ENCODE measurements around the gene SCNN1A. TPM values are rescaled to one million over a fixed set of nuclear protein-coding genes. Genes with fewer than 3 reads are reported as not detected.

Gene SCNN1A
- total RNA-seq, 1 donor from 2014 or later, result 10.2 TPM

DNA sequence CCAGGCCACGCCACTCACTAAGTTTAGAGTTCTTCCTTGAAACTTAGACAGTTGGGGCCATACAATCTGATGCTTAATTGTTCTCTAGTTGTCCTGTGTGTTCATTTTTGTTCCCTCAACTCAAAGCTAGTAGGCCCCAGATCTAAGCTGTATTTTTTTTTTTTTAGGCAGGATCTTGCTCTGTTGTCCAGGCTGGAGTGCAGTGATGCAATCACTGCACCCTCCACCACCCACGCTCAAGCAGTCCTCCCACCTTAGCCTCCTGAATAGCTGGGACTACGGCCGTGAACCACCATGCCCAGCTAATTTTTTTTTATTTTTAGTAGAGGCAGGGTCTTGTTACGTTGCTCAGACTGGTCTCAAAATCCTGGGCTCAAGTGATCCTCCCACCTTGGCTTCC is 41.0 kb downstream of the SCNN1A start:
- no peak for DNase-seq

DNA sequence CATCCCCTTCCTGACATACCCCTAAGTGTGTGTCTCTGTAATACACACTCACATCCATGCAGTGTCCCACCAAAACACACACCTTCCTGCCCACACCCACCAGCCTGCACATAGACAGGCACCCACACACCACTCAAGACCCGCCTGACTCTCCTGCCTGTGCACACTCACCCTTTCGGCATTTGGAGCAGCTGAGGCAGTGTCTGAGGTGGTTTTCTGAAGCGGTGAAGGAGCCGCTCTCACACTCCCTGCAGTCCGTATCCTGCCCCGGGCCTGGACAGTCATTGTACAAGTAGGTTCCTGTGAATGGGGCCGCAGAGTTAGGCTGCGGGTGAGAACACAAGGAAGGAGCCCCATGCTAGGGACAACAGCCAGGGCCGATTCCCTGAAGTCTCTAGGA is 41.8 kb downstream of the SCNN1A start:
- no peak for DNase-seq

DNA sequence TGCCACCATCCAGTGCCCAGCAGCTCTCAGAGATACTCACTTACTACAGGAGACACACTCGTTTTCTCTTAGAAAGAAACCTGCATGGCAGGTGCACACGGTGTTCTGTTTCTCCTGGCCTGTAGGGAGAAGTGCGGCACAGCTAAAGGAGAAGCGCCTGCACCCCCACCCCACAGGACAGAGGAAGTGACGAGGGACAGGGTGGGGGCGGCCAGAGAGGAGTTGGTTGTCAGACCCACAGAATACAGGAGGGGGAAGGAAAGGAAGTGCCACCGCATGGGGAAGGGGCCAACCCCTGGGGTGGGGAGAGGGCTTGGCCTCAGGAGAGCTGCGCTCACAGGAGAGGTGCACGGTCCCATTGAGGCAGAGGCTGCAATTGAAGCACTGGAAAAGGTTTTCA is 42.3 kb downstream of the SCNN1A start:
- DNase-seq, result no peak

DNA sequence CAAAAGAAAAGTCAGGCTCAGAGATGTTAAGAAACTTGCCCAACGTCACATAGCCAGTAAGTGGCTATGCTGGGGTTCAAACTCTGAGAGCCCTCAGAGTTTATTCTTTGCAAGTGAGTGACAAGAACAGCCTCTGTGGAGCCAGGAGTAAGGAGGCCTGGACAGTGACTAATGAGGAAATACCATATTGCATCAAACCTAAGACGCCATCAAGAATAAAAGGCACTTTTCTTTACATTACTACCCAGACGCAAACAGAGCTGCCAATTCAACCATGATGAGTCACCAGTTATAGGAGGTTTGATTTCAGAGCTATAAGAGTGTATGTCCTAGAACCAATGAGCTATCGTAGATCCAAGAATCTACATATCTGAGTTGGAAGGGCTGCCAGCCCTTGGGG is 42.9 kb downstream of the SCNN1A start:
- DNase-seq, result no peak

DNA sequence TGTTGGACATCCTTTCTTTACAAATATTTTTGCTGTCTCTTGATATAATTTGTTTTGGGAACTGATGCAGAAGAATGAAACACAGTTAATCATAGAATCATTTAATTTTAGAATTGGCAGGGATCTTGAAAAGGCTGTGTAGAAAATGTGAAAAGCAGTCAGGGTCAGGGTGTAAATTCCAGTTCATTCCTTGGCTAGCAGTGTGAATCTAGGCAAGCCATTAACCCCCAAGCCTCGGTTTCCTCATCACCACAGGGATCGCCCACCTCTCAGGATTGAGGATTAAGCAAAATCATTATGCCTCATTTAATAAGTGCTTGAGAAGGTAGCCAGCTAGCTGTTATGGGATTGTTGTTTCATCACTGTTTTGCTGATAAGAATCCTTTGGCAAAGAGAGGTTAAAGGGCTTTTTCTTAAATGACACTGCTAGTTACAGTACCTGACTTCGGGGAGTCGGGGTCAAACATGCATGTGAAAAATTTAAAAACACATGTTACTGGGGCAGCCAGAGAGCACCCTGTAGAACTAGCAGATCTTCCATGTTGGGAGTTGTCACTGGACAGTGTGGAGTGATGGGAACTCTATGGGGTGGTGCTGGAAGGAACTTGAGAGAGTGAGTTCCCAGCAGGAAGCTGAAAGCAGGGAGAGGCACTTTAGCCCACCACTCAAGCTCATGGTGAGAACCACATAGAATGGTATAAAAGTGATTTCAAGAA is 44.2 kb downstream of the SCNN1A start:
- no peak for DNase-seq

DNA sequence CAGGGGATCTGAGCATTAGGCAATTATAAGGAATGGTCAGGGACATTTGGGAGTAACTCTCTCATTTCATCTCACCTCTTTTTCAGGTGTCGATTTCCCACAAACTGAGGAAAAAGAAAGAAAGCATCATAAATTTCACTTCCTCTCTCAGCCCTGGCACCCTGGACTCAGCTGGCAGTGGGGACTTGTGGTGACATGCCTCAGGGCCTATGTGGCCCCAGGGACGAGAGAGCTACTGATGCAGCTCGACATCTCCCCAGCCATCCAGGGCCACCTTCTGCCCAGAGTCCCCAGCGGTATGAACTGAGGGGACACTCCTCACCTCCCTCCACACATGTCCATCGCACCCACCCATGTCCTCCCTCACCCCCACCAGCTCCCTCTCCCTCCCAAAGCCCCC is 45.2 kb downstream of the SCNN1A start:
- no peak for DNase-seq

DNA sequence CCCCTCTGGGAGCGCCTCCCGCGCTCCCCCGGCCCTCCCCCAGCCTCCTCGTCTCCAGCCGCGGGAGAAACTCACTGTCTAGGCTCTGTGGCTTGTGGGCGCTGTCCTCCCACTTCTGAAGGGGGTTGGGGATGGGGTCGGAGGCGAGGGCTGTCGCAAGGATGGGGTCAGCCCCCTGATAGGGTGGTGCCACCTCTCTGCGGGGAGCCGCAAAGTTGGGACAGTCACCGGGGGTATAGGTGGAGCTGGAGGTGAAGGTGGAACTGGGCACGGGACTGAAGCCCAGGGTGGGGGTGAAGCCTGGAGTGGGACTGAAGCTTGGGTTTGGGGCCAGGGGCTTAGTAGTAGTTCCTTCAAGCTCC is 45.7 kb downstream of the SCNN1A start:
- no peak for DNase-seq

DNA sequence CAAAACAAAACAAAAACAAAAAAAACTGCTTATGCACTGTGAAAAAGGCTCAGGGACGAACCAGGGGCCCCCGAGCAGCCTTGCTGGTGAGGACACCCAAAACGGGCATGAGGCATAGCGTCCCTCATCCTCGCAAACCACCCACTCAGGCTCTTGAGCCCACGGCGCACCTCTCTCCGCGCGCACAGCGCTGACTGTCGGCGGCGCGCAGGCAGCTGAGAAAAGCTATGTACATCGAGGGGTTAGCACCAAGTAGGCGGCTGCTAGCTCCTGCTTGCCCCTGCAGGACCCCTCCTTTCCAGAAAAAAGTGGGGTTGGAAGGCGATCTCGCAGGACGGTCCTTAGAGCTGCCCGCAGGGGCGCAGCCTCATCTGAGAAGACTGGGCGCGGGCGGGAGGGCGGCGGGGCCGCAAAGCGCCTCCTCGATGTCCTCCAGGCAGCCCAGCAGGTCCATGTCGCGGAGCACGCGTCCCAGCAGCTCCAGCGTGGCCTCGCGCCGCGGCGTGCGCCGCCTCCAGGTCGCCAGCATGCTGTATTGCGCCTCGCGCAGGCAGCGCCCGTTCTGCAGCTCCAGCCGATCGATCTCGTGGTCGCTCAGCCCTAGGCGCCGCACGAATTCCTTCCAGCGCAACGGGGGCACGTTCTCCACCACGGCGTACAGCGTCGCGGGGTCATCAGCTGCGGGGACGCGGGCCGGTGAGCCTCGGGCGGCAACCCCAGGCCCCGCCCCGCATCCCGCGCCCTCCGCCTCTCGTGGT is 46.2 kb downstream of the SCNN1A start:
- DNase-seq, result no peak

DNA sequence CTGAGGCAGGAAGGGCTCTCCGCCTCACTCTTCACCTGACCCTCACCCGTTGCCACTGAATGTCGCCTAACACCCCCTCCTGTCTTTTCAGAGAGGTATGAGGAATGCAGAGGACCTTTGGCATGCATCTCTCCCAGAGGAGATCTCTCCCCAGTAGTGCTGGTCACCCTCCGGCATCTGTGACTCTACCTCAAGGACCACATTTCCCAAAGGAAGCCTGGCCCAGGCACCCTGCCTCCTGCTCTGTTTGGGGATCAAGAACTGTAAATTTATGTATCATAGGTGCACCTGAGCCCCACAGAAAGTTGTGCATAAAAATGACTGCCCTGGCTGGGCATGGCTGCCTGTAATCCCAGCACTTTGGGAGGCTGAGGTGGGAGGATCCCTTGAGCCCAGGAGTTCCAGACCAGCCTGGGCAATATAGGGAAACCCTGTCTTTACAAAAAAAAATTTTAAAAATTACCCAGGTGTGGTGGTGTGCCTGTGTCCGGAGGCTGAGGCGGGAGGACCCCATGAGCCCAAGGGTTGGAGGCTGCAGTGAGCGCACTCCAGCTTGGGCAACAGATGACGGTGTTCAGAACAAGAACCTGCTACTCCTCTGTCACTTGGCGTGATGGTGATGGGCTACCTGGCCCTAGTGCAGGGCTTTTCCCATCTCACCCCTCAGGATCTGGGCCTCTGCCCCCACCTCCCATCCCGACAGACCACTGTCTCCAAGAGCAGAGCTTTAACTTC is 47.2 kb downstream of the SCNN1A start:
- DNase-seq, result no peak

DNA sequence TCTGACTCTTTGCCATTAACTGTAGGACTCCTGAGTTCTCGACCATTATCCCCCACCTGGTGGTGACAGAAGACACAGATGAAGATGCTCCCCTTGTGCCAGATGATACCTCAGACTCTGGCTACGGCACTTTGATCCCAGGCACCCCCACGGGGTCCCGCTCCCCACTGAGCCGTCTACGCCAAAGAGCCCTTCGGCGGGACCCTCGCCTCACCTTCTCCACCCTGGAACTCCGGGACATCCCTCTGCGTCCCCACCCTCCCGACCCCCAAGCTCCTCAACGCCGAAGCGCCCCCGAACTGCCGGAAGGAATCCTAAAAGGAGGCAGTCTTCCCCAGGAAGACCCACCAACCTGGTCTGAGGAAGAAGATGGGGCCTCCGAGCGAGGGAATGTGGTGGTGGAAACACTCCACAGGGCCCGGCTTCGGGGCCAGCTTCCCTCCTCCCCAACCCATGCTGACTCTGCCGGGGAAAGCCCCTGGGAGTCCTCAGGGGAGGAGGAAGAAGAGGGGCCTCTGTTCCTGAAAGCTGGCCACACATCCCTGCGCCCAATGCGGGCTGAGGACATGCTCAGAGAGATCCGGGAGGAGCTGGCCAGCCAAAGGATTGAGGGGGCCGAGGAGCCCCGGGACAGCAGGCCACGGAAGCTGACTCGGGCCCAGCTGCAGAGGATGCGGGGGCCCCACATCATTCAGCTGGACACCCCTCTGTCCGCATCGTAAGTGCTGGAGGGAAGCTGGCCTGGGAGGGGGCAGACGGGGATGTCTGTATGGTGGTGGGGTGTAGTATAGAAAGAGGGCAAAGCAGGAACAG is 47.9 kb downstream of the SCNN1A start:
- no peak for DNase-seq

DNA sequence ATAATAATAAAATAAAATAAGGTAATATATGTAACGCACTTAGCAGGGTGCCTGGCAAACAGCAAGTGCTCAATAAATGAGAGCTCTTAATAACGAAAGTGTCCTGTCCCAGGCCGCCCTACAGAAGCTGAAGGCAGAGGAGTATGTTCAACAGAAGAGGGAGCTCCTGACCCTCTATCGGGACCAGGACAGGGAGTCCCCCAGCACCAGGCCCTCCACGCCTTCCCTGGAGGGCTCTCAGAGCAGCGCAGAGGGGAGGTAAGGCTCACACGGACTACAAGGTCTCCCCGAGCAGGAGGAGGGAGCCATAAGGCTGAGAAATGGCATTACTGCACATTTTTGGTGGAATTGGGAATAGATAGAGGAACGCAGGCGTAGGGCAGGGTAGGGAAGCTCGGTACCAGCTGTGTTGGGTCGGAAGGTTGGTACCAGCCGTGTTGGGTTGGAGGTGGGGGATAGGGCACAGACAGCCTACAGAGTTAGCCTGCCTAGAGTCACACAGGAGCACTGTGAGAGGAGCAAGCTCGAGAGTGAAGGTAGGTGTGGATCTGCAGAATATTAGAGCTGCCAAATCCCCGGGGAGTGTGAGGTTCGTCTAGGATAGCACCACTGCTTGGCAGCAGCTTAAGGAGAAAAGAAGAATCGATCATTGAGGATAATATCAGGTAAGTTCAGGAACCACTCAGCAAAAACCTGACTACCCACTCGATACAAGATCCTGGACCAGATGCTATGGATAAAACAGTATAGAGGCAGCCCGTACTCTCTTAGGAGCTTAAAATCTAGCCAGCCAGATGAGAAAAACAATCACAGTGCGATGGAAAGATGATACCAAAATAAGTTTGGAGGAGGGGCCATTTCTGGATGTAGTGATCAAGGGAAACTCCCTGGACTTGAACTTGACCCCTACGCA is 48.8 kb downstream of the SCNN1A start:
- DNase-seq, result peak; percentile 33

DNA sequence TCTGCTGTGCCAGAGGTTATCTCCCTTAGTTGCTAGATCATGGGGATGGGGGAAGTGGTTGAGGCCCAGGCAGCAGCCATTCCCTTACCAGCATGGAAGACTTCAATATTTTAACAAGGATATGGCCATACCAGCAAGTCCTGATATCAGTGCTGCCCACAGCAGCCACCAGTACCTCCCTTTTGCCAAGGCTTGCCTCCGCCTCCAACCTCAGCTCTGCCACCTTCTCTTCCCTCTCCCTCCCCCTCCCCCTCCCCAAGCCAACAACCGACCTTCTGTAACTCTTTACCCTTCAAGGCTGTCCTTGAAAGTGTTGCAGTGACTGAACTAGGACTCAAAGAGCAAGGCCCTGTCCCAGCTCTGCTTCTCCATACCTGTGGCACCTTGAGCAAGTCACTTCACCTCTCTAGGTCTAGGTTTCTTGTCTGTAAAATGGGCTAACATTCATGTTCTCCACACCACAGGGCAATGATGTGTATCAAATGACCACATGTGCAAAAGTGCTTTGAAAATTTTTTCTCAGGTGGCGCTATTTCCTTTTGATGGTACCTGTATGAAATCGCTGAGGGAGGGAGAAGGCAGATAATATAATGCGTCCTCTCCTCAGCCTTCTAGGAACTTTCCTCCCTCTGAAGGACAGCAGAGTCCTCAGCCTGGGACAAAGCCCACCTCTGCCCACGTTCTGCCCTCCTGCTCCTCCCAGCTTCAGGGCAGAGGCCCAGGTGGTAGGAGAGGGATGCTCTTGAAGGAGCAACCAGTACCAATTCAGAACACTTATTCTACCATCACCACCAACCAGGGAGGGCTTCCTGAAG is 50.2 kb downstream of the SCNN1A start:
- no peak for DNase-seq

DNA sequence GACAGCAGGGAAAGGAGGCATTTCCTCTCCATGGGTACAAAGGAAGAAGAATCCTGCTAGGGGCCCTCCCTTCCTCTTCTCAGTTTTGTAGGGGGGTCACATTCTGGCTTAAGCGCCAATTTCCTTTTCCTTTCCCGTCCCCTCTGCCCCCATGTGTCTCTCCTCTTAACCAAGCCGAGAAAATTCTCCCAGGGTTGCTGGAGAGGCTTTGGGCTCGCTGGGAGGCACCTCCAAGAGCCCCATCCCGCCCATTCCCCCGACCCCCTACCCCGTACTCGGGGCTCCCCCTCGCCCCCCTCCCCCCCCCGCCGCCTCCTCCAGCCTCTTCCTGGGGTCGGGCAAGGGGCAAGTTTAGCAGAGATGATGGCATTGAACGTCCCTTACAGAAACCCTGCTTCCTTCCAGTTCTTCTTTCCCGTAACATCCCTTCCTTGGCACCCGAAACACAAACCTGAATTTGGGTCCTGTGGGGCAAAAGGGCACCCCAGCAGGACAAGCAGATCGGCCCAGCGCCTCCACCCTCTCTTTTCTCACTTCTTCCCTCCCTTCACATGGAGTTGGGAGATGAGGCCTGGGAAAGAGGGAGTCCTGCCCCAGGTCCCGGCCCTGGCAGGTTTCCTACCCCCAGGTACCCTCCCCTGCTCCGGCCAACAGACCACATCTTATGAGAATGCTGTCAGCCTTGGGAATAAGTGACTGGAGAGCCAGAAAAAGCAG is 51.2 kb downstream of the SCNN1A start:
- DNase-seq, result no peak

DNA sequence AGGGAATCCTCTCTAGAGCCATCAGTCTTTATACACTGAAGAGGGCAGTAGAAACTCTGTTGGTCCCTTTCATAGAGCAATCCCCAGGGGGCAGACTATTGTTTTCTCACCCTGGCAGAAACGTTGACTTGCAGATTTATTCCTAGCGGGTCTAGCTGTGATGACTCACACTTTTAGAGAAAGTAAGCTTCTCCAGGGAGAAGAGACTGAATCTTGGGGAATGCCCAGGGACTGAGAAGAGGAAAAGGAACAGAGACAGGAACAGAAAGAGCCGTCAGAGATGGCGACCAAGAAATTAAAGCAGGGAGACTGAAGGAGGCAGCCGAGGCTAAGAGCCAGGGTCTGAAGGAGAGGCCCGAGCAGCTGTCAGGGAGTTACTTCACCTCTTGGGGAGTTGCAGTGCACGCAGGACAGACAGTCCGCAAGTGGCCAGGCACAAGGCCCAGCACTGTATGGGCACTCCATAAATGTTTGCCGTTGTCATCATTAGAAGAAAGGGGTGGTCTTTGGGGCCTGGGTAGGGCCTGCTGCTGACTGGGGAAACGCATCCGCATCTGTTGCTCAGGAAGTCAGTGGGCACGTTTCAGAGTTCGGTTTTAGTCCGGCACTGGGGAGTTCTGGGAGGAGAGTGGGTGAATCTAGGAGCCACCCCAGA is 51.9 kb downstream of the SCNN1A start:
- DNase-seq, result peak; percentile 81

DNA sequence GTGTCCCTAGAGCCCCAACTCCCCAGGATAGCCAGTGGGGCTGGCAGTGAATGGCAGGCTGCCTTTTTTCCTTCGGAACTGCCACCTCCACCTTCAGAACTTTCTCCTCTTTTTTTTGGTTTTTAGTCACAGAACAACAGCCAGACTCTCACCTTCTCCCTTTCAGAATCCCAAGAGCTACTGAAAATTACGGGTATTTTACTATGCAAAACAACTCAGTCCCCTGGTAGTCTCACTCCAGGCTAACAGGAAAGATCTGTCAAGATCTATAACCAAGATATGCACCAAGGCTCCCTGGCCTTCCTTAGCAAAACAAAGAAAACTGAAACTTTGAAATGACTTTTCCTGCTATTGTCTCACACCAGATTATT is 52.4 kb downstream of the SCNN1A start:
- no peak for DNase-seq

DNA sequence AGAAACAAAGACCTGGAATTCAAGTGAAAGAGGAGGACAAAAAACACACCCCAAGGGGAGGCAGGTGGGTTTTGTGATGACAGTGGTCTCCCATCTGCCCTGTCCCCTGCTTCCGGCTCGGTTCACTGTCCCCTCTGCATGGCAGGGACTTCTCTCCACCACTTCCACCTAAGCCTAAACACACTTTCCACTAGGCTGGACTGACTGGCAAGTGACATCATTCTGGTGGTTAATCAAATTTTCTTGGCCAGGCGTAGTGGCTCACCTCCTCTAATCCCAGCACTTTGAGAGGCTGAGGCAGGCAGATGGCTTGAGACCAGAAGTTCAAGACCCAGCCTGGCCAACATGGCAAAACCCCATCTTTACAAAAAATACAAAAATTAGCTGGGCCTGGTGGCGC is 53.0 kb downstream of the SCNN1A start:
- no peak for DNase-seq

DNA sequence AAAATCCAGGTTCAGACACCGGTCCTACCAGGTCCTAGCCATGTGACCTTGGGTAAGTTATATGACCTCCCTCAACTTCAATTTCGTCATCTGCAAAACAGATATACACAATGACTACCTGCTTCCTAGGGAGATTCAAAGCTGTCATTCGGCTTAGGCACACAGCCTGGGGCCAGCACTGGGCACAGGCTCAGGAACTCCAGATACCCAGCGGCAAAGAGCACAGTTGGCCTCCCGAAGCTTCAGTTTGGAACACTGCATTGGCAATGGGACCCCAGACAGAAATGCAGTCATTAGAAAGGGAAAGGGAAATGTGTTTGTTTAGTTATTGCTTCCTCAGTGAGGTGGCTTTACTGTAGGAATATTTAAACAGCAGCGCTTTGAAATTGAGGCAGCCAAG is 53.5 kb downstream of the SCNN1A start:
- no peak for DNase-seq

DNA sequence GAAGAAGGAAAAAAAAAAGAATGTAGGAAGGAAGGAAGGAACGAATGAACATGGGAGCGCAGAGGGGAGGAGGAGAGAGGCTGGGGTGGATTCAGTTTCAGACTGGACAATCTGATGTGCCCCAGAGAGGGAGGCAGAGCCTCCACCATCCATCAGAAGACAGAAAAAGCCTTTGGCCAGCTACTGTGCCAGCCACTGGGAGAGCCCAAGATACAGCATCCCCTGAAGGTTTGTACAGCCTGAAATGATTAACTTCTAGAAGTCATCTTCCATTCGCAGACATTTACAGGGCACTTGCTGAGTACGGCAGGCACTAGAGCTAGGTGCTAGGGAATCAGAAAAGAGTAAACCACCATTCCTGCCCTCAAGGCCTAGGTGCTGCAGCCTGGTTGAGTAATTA is 55.9 kb downstream of the SCNN1A start:
- no peak for DNase-seq

DNA sequence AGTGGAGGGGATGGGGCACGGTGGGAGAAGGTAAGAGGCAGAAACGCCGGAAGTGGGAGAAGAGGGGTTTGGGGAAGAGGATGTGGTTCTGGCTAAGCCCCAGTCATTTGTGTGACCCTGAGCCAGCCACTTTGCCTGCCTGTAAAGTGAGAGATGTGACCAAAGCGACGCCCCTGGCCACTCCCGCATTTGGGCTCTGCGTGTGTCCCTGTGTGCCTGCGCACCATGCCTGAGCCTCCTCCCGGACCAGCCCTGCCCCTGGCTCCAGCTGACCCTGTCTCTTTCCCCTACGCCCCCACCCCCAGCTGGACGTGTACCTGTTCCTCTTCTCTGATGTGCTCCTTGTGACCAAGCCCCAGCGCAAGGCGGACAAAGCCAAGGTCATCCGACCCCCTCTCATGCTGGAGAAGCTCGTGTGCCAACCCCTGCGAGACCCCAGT is 56.9 kb downstream of the SCNN1A start:
- DNase-seq, result no peak

Data from skin of body (tissue), 2 donors.